HG03571 (cell line): ENCODE data around the gene MAP1B.

Experiments used
- ATAC-seq: cut with Tn5 transposase; IDR thresholded peaks from one replicate; pipeline ENCODE4 v1.9.1; 2021; ENCODE audit not compliant: unreplicated experiment

MAP1B gene

DNA sequence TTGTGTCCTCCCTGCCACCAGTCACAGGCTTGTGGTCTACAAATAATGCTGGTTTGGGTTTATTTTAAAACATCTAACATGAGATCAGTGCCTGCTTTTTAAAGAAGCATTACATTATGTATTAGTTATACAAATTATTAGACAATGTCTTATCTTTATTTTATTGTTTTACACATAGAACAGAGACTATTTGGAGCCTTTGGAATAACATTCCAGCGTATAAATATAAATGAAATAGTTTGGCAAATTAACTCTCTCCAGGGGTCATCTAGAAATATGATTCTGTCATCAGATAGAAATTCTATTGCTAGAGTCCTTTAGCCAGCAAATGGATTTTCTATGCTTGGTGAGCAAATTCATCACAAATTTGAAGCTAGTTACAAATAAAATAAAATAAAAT, 22.4 kb downstream of the MAP1B start:
- ATAC-seq = no peak

DNA sequence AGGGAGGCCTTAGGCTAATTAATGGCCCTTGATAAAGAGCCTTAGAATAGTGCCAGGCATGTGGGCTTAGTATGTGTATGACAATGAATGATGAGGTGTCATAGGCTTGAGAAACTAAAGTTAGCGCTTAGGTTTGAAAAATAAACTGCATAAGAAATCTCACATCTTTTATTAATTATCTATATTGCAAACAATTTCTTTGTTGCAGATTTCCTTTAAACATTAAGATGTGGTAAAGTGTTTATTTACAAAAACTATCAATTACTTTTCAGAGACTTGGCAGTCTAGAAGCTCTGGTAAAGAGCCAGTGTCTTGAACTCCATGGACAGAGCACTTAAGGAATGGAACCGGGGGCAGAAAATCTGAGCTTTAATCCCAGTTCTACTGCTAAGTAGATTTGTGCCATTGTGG, 23.1 kb downstream of the MAP1B start:
- ATAC-seq = no peak

DNA sequence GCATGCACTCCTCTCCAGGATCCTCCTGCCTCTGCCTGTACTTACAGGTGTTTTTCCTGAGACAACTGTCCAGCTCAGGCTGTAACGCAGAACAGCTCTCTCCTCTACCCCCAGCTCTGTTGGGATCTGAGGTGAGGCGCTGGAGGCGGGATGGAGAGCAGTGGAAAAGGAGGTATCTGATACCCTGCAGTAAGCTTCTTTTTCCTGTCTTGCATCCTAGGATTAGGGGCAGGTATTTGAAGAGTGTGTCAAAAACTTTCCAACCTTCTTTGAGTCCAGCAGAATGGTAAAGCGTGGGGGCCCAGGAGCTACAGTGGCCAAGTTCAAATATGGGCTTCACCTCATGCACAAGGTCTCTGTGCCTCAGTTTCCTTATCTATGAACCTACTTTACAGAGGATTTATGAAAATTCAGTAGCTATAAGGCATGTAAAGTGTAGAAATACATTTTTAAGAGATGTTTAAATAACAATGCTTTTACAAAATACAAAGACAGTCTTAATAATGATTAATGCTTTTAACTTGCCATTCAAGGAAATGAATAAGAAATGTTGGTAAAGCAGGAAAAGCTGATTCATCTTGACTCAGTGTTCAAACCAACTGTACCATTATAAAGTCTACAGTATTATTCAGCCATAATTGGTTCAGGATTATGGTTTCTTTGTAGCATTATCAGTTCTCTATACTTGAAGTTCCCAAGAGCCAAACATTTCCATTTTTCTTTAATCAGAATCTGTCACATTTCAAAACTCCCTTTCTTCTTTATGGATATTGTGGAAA, 26.1 kb downstream of the MAP1B start:
- ATAC-seq = no peak

DNA sequence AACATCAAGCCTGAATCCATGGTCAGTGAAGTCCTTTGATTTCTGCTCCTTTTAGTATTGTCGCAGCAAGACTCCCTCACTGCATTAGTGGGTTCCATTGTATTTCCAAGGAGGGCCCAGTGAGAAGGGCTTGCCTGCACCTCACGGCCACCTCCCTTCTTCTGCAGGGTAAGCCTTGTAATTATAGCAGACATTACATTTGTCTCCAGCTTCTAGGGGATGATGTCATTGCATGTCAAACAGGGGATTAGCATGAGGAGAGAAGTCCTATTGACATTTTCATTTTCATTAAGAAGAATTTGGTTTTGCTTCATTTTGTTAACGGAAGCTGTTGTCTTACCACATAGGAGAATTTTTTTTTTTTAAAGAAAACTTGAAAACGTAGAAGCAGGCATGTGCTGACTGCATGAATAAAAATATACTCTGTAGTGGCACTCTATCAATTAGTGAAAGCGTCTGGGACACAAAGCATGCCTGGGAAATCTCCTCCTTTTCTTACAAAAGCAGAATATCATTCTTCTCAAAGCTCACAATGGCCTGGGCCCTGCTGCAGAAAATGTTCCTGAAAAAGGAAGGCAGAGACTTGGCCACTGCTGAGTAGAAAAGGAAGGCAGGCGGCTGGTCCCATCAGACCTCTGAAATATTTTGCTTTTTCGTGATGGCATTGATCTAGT, 27.1 kb downstream of the MAP1B start:
- ATAC-seq = no peak

DNA sequence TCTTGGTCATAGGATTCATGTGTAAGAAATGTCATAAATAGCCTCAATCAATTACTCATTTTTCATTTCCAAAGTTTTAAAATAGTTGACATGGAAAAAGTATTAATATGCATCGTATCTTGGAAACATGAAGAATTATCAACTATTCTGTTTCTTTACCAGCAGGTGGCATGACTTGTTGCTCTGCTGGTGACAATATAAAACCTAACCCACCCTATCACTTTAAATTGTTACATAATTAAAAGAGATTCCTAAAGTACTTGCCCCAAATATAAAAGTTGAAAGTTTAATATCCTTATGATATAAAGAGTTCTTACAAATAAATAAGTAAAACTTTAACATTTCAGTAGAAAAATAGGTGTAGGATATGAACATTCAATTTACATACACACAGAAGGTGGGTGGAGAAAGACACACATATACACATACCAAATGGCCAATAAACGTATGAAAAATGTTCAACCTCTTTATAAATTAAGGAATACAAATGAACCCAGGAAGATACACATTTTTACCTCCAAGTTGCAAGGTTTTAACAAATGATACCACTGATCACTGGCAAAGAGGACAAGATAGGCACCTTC, 30.6 kb downstream of the MAP1B start:
- ATAC-seq = no peak

DNA sequence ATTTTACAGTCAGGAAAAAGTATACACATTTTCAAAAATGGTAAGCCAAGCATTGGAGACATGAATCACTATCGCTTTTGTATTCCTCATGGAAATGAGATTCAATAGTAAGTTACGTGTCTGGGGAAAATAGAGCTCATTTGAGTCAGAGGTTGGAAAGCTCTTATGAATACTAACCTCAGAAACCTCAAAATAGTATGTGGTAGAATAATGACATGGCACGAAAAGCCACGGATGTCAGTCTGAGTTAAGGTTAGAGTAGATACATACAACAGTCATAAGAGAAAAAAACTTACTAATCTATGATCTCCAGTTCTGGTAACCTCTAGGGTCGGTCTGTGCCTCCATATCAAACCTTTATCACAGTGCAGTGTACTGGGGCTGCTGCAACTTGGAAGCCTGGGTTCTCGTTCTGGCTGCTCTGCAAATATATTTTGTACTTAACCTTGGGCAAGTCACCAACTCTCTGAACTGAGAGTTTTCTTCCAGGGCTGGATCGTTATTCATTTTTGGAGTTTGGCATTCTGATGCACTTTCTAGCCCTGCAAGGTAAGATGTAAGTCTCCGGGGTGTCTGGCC, 31.8 kb downstream of the MAP1B start:
- no peak for ATAC-seq

DNA sequence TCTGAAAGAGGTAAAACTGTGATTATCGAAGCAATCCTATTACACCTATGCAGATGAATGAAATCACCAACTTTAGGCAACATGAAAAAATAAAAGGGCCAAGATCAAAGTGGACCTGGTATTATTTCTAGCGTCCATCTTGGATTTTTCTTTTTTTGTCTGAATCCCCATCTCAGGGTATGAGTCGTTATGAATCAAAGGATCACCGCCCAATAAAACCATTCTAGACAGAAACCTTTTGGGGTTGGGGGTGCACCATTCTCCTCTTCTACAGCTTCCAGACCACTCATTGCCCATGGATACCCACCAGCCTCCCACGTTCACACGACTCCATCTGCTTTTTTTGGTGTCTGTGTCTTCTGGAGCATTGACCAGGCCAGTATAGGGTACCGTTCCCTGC, 33.4 kb downstream of the MAP1B start:
- ATAC-seq = no peak

DNA sequence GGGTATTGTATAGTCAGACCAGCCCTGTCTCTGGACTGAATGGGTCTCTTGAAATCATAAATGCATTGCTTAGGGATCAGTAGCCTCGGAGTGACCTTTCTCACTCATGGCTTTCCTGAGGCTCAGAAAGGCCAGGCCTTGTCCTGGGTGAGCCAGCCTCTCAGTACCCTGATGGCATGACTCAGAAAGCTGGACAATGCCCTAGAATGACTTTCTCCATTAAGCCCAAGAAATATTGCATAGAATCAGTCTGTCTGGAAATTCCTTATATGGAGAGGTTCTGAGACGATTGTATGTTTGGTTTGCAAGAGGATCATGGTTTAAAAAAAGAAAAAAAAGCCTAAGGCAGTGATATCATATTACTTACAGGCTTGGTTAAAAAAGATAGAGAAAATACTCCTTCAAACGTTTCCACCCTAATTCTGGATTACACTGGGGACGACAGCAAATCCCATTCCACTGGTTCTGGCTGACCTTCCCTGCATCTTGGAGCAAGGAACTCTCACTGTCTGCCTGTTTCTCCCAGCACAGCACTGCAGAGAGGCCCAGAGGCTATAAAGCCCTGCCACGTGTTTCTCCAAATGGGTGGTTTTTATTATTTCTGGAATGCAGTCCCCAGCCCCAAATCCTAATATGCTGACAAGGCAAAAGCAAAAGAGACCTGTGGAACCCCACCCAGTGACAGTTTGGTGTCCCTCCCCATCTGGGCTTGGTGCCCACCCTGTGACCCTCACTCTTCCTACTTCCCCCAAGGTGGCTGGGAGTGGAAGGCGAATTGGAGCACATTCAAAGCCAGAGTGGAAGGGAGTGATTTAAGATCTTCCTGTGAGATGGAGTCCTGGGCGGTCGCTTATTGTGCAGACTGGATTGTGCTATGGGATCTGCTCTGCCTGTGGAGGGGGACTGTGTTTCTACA, 34.4 kb downstream of the MAP1B start:
- no peak for ATAC-seq

DNA sequence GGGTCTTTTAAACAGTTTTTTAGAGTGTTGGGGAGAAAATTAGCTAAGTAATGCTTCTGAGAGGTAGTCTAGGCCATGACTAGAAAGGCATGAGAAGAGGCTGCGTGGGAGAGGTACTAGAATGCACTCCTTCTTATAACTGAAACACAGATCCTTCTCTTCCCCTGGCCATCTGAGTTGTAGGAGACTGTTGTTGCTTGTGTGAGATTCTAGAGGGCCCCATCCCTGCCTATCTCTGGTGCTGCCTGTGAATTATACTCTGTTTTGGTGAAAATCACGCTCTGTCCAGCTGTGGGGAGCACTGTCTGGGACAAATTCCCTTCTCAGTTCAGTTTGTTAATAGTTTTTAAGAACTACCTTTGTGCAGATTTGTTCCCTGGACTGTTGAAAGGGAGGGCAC, 37.5 kb downstream of the MAP1B start:
- ATAC-seq = no peak

DNA sequence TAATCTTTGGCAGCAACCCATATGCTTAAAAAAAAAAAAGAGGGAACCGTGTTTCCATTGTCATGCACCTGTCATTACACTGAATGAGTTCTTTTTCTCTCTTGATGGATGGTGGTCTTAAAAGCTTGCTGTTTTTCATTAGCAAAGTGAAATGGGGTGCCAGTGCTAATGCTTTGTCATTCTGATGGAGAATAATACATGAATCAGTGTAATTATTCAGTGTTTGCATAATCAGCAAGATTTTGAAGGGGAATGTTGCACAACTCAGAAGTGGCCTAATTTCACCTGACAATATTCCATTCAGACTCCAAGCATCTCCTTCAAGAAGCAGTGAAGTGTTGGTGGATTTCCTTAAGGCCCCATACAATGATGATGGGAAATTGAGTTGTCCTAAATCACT, 38.1 kb downstream of the MAP1B start:
- no peak for ATAC-seq

DNA sequence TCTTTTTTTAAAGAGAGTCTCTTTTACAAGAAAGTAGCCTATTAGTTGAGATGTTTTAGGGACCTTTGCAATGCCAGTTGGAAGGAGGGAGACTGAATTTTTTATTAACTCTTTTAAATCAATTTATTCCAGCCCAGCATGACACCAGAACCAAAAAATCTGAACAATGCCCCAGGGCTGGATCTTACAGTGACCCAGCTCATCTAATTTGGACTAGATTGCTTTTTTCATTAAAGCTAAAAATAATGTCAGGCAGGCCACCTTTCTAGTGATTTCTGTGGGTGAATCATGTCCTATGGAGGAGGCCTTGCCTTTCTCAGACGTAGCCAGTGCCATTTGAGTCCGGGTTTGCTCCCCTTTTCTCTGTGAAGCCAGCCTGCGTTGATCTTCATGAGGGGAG, 38.8 kb downstream of the MAP1B start:
- ATAC-seq = no peak

DNA sequence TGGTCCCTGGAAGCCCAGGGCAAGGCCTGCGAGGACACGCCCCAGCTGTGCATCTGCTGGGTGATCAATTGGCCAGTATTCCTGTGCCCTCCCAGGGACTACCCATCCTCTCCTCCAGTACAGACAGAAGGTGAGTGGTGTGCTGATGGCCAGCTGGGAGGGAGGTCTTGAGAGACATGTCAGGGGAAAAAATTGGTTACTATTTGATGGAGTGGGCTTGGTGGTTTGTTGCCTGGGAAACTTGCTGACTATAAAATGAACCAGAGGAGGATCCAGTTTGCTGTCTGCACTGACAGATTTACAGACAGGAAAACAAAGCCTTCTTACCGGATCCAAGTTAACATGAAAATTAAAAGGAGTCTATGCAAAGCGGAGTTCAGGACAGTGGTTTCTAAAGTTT, 40.3 kb downstream of the MAP1B start:
- no peak for ATAC-seq

DNA sequence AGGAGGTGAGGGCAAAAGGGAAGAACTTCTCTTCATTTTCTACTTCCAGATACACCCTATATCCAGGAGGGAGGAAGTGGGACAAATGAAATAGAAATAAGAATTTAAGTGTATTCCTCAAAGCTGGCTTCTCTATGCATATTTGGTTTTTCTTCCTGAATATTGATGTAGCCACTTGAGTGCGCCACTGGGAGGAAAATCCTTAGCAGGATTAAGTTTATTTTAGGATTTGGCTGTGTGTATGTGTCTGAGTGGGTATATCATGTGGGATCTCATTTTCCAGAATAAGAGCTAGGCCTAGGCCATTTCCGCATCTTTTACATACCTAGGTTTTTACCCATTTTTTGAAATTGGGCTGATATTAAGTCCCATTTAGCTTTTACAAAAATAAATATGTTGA, 42.5 kb downstream of the MAP1B start:
- ATAC-seq = no peak

DNA sequence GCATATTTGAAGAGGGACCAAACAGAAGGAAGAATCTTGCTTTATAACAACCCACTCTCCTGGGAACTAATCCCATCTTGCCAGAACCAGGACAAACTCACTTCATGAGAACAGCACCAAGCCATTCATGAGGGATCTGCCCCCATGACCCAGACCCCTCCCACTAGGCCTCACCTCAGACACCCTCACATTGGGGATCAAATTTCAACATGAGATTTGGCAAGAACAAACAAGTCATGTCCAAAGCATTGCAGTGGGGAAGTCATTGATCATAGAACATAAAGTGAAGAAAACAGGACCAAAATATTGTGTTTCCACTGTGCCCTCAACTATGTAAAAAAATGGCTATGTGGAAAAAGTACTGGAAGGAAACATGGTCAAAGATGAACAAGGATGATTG, 43.9 kb downstream of the MAP1B start:
- ATAC-seq = no peak

DNA sequence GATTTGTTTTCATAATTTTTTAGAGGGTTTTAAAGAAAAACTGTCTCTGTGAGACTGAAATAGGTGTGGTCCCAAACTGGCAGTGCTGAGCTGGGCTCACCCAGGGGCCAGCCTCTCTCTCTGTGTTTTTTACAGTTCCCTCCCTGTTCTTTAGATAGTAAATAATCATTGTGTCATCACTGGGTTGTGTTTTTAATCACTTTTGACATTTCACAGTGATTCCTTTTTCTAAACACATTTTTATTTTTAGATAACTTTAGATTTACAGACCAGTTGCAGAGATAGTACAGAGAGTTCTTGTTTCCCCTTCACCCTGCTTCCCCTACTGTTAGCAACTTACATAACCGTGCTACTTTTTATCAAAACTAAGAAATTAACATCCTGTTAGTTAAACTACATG, 44.4 kb downstream of the MAP1B start:
- no peak for ATAC-seq

DNA sequence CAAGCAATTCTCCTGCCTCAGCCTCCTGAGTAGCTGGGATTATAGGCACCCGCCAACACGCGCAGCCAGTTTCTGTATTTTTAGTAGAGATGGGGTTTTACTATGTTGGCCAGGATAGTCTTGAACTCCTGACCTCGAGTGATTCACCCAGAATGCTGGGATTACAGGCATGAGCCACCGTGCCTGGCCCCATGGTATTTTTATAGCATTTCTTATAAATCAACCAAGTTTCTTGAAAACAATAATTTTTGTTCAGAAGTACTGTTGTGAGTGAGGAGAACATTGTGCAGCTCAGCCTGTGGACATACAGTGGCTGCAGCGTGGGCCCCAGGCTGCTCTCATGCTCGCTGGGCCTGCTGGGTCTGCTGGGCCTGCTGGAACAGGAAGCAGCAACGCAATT, 45.3 kb downstream of the MAP1B start:
- ATAC-seq = no peak

DNA sequence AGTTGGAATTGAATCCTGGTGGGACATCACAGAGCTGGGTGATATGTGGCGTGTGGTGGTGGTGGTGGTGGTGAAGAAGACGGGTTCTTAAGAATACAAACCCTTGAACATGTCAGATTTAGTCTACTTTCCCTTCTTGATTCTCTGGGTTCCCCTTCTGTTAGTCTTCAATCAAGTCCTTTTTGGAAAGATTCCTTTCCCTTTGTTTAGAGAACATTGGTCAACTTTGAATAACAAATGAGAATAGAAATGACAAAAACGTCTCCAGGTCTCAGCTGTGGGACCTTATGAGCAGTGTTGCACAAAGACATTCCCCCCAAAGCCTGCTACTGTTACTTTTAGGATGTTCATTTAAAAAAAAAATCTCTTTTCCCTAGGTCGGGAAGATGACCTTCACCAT, 46.3 kb downstream of the MAP1B start:
- ATAC-seq = no peak

DNA sequence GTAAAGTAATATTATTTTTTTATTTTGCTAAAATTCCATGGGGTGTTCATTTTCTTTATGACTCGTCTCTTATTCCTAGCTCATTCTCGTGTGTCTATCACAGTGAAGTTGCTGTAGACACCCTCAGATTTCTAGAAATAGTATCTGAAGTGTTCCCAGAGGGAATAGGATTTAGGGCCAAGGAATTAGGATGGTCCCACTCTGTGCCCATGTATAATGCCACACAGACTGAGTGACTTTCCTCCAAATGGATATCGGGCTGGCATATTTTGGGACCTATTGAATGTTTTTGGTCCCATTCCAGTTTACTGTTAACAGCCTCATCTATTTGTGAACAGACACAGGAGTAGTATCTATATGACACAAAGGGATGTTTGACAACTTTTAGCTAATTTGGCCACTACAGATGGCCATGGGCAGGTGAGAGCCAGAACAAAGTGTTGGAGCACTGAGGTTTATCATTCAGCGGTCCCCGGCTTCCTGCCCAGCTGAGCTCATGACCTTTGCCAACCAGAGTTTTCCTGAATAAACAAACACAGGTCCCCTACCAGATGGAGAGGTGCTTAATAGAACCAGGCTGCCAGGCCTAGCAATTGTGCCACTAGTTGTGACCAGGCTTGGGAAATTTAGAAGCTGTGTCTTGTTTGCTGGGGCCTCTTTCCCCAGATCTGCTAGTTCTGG, 46.9 kb downstream of the MAP1B start:
- no peak for ATAC-seq

DNA sequence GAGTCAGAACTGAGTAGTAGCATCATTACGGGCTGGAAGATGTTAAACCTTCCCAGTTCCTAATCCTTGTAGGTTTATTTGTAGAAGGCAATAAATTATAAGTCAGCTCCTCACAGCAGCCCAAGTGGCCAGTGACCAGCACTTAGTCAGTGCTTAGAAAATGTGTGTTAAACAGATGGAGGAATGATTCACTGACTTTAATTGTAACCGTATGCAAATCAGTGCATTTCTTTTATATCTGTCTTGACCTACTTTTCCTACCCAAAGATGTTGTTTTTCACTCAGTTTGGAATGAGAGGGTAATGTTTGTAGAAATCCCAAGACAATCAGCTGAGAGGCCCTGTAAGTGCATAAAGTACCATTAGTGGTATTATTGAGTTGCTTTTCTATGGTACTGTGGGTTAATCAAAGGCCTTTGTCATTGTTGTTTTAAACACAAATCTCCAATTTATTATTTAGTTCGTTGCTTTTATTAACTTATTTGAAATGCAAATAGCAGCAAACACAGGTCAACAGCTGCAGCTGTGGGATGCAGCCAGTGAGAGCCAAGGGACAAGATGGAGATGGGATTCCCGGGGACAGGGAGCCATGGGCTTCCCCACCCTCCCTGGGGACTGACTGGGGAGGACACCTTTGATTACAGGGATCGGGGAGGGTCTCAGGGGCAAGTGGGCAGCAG, 49.8 kb downstream of the MAP1B start:
- no peak for ATAC-seq

DNA sequence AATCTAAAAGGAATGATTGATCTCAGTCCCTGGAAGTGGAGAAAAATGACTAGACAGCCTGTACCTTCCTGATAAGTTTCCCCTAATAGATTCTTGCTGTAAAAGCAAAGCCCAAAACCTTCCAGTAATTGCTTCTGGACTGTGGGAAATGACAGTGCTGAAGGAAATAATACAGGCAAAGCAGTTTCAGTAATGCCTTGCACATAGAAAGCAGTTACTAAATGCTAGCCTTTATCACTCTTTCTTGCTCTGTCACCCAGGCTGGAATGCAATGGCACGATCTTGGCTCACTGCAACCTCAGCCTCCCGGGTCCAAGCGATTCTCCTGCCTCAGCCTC, 50.3 kb downstream of the MAP1B start:
- ATAC-seq = no peak
